ENCODE measurements around the gene MRPL39.
A peak's percentile ranks its signal among the peaks of the same experiment; 100 is the strongest.

MRPL39 gene

DNA sequence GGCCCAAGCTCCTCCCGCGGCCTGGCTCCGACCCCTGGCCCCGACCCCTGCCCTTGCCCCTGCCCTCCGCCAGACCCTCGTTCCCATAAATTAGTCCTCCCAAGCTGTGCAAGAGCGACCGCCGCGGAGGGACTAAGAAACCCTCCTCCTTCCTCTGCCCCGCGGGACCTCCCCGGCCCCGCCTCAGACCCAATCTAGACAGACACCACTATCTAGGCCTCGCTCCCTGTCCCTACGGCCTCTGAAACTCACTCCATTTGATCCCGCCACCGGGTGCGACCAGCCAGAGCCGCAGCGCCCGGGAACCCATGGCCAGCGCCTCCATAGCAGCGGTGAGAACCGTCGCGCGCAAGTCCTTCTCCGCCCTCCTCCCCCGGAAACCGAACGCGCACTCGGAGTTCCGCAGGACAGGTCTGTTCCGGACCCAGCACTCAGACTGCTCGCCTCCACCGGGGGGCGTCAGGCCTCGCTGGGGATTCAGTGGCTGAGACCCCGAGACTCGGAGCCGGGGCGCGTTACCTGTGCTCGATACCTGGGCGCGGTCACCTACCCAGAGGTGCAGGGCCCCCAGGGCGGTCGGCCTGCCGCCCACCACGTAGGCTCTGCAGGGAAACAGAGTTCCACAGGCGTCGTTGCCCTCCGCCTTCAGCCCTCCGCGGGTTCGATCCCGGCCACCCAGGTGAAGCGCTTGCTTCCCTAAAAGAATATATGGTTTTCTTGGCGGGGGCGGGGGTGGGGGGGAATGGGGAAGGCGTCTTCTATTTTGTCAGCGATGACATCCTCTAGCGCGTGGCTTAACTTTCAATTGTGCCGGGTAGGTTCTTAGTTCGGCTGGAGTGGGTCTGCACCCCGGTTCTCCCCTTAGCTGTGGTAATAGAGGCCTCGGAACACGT, at the start of gene MRPL39:
Gene MRPL39, minus strand, starts transcription at position 331 of the 893 bp plus-strand sequence. Its CDS starts 6 bp downstream, at position 325.
- Histone ChIP-seq H3K4me1 (ENCODE audit: insufficient read depth, poor library complexity, severe bottlenecking) (peaks cover 5% of the 10 kb centered on the region), H3K36me3 (ENCODE audit: low read depth) (peaks cover 41% of the 10 kb centered on the region), H3K27ac (ENCODE audit: poor library complexity, severe bottlenecking) (peak within 1 kb of the TSS; percentile 37), H3K9me3 (ENCODE audit: severe bottlenecking) (no peaks in the 10 kb centered on the region), H3K27me3 (ENCODE audit: insufficient read depth, poor library complexity, severe bottlenecking) (no peaks in the 10 kb centered on the region), H3K4me3 (ENCODE audit: severe bottlenecking) (peak within 1 kb of the TSS; percentile 96)
- DNase-seq (ENCODE audit: low spot score) = peak; percentile 89
- TF ChIP-seq CTCF (IDR thresholded peaks at IDR 0.05; ENCODE audit: poor library complexity, severe bottlenecking) = no peak
- ATAC-seq (ENCODE audit: low read depth) = peak; percentile 95

GRCh38 chr21:25656412-25656811, 49.1 kb upstream of the MRPL39 start:
- TF ChIP-seq CTCF (IDR thresholded peaks at IDR 0.05; ENCODE audit: poor library complexity, severe bottlenecking) = no peak
- H3K9me3 ChIP-seq (ENCODE audit: severe bottlenecking) = no peaks in the 10 kb centered on the region
- no peaks in the 10 kb centered on the region for H3K27me3 ChIP-seq (ENCODE audit: insufficient read depth, poor library complexity, severe bottlenecking)
- no peak overlapping the region for H3K4me3 ChIP-seq (ENCODE audit: severe bottlenecking)
- no peak for DNase-seq (ENCODE audit: low spot score)
- no peak overlapping the region for H3K27ac ChIP-seq (ENCODE audit: poor library complexity, severe bottlenecking)
- H3K4me1 ChIP-seq (ENCODE audit: insufficient read depth, poor library complexity, severe bottlenecking) = no peaks in the 10 kb centered on the region
- no peak for ATAC-seq (ENCODE audit: low read depth)
- H3K36me3 ChIP-seq (ENCODE audit: low read depth) = no peaks in the 10 kb centered on the region

GRCh38 chr21:25649146-25649545, 41.9 kb upstream of the MRPL39 start:
- Histone ChIP-seq H3K27me3 (ENCODE audit: insufficient read depth, poor library complexity, severe bottlenecking) (no peaks in the 10 kb centered on the region), H3K4me3 (ENCODE audit: severe bottlenecking) (no peak overlapping the region), H3K36me3 (ENCODE audit: low read depth) (no peaks in the 10 kb centered on the region), H3K4me1 (ENCODE audit: insufficient read depth, poor library complexity, severe bottlenecking) (no peaks in the 10 kb centered on the region), H3K9me3 (ENCODE audit: severe bottlenecking) (no peaks in the 10 kb centered on the region), H3K27ac (ENCODE audit: poor library complexity, severe bottlenecking) (no peak overlapping the region)
- DNase-seq (ENCODE audit: low spot score) = no peak
- ATAC-seq (ENCODE audit: low read depth) = 0 out of 3 replicates have a peak, but pooled peaks have one; percentile 25
- TF ChIP-seq CTCF (IDR thresholded peaks at IDR 0.05; ENCODE audit: poor library complexity, severe bottlenecking) = no peak

DNA sequence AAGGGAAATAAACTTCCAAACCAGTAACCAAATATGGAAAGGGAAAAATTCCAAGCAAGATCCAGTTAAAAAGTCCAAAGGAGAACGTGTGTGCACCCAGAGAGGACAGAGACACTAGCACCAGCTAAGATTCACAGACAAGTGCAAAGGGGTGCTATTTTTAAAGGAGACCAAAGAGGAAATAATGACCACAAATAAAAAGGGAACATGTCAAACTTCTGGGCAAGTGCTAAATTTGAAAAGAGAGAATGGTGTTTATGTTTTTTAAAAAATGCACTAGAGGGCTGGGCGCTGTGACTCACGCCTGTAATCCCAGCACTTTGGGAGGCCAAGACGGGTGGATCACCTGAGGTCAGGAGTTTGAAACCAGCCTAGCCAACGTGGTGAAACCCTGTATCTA, 40.4 kb upstream of the MRPL39 start:
- DNase-seq (ENCODE audit: low spot score) (no peak), ATAC-seq (ENCODE audit: low read depth) (no peak)
- Histone ChIP-seq H3K4me1 (ENCODE audit: insufficient read depth, poor library complexity, severe bottlenecking) (no peaks in the 10 kb centered on the region), H3K4me3 (ENCODE audit: severe bottlenecking) (no peak overlapping the region), H3K27ac (ENCODE audit: poor library complexity, severe bottlenecking) (no peak overlapping the region), H3K9me3 (ENCODE audit: severe bottlenecking) (no peaks in the 10 kb centered on the region), H3K27me3 (ENCODE audit: insufficient read depth, poor library complexity, severe bottlenecking) (no peaks in the 10 kb centered on the region), H3K36me3 (ENCODE audit: low read depth) (no peaks in the 10 kb centered on the region)
- TF ChIP-seq CTCF (IDR thresholded peaks at IDR 0.05; ENCODE audit: poor library complexity, severe bottlenecking) = no peak

DNA sequence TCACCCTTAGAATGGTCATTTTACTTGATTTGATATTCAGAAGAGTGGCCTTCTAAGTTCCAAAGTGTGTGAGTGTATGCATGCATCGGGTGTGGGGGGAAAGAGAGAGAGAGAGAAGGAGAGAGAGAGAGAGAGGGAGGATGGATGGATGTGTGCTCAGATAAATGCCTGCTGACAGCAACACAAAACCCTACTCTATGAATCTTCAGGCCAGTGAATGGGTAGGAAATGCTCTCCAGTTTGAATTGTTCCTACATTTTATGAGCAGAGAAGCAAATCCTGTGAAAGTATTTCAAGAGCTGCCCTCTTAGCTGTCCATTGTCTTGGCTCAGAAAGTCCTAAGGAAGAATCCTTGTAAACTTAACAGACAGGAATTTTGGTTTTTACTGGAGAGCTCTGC, 39.2 kb upstream of the MRPL39 start:
- Histone ChIP-seq H3K4me1 (ENCODE audit: insufficient read depth, poor library complexity, severe bottlenecking) (no peaks in the 10 kb centered on the region), H3K4me3 (ENCODE audit: severe bottlenecking) (no peak overlapping the region)
- DNase-seq (ENCODE audit: low spot score) = no peak

More for the DNA sequence above, 39.2 kb upstream of the MRPL39 start:
- H3K27ac ChIP-seq (ENCODE audit: poor library complexity, severe bottlenecking) = no peak overlapping the region
- no peak for TF ChIP-seq CTCF (IDR thresholded peaks at IDR 0.05; ENCODE audit: poor library complexity, severe bottlenecking)
- H3K36me3 ChIP-seq (ENCODE audit: low read depth) = no peaks in the 10 kb centered on the region
- ATAC-seq (ENCODE audit: low read depth) = no peak
- H3K9me3 ChIP-seq (ENCODE audit: severe bottlenecking) = no peaks in the 10 kb centered on the region
- H3K27me3 ChIP-seq (ENCODE audit: insufficient read depth, poor library complexity, severe bottlenecking) = peaks cover 3% of the 10 kb centered on the region

Data from RWPE2 (cell line).